SK-N-SH (cell line): ENCODE data around the gene HLA-DQA1.

Experiments used
- CTCF ChIP-seq: fragments of 200-600 bp; sonication (generic); IDR thresholded peaks from 2 replicates; pipeline ENCODE4 v1.6.1; 2017; ENCODE audit warnings: antibody characterized with exemption, mild to moderate bottlenecking, moderate library complexity
- EZH2phosphoT487 ChIP-seq: fragments of 200-600 bp; sonication (generic); IDR thresholded peaks from 2 replicates; pipeline ENCODE4 v1.6.1; 2017; ENCODE audit warnings: low read depth, mixed run types, mild to moderate bottlenecking, antibody characterized with exemption, moderate library complexity, borderline replicate concordance
- GABPA ChIP-seq: IDR thresholded peaks from 2 replicates; pipeline ENCODE4 v1.4.0; 2012; ENCODE audit warnings: low read depth, mild to moderate bottlenecking
- MAX ChIP-seq: IDR thresholded peaks from 2 replicates; pipeline ENCODE4 v1.4.0; 2012; ENCODE audit warnings: low read depth
- MEF2A ChIP-seq: IDR thresholded peaks from 2 replicates; pipeline ENCODE4 v1.4.0; 2012; ENCODE audit warnings: low read depth, borderline replicate concordance

DNA sequence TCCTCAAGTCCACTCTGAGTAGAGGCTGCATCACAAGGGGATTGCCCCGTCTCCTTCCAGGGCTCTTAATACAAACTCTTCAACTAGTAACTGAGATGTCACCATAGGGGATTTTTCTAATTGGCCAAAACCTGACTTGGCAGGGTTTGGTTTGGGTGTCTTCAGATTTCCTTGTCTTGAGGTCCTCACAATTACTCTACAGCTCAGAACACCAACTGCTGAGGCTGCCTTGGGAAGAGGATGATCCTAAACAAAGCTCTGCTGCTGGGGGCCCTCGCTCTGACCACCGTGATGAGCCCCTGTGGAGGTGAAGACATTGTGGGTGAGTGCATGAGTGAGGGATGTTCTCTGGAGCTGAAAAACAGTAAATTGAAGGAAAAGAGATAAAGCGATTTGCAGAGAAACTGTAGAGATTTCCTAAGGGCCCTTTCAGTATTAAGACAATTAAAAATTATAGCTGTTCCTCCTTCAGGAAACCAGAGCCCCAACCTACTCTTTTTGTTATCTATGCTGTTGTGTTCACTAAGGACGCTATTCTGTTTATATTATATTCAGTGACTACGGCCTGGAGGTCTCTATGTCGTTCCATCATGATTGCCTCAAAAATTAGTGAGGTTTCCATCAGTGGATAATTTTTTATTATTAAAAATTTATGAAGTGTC lies at the start of gene HLA-DQA1:
- no peak for TF ChIP-seq MAX
- no peak for TF ChIP-seq GABPA
- TF ChIP-seq CTCF, result no peak
- TF ChIP-seq EZH2phosphoT487, result no peak
- no peak for TF ChIP-seq MEF2A
